SKM-1 (cell line): ENCODE results near the gene LMAN1L.

Experiments
- DNase-seq: peaks from one replicate; lab custom pipeline; 2025; ENCODE audit not compliant: unreplicated experiment; lab: John Stamatoyannopoulos, UW

The LMAN1L gene

GRCh38 chr15:74833376-74834107 is 20.9 kb downstream of the LMAN1L start:
- DNase-seq: no peak

GRCh38 chr15:74835312-74835823 is 22.7 kb downstream of the LMAN1L start:
- peak; percentile 40 for DNase-seq

GRCh38 chr15:74836846-74837245 is 24.2 kb downstream of the LMAN1L start:
- no peak for DNase-seq

- no peak for DNase-seq
Measured at GRCh38 chr15:74837482-74838136, 25.0 kb downstream of the LMAN1L start.

GRCh38 chr15:74838137-74838516 is 25.5 kb downstream of the LMAN1L start:
- DNase-seq: no peak

- no peak for DNase-seq
Measured at GRCh38 chr15:74838746-74839525, 26.3 kb downstream of the LMAN1L start.

GRCh38 chr15:74839526-74840395 is 27.1 kb downstream of the LMAN1L start:
- no peak for DNase-seq

GRCh38 chr15:74840851-74841775 is 28.5 kb downstream of the LMAN1L start:
- no peak for DNase-seq

GRCh38 chr15:74841891-74842373 is 29.3 kb downstream of the LMAN1L start:
- no peak for DNase-seq

- peak; percentile 58 for DNase-seq
Measured at GRCh38 chr15:74842581-74843444, 30.2 kb downstream of the LMAN1L start, which contains the start of gene ULK3. TSS of gene ULK3 (minus strand) at chr15:74843156. CDS start at chr15:74843105, 51 bp downstream.

GRCh38 chr15:74843445-74843828 is 30.8 kb downstream of the LMAN1L start:
- DNase-seq: no peak

GRCh38 chr15:74843891-74844299 is 31.3 kb downstream of the LMAN1L start:
- DNase-seq: no peak

GRCh38 chr15:74844319-74845207 is 31.9 kb downstream of the LMAN1L start:
- no peak for DNase-seq

- DNase-seq: no peak
Measured at GRCh38 chr15:74845208-74845568, 32.6 kb downstream of the LMAN1L start.

- no peak for DNase-seq
Measured at GRCh38 chr15:74845581-74845980, 32.9 kb downstream of the LMAN1L start.

- DNase-seq: no peak
Measured at GRCh38 chr15:74847432-74847831, 34.8 kb downstream of the LMAN1L start.

GRCh38 chr15:74850393-74850792 is 37.8 kb downstream of the LMAN1L start:
- no peak for DNase-seq

- DNase-seq: no peak
Measured at GRCh38 chr15:74851960-74852359, 39.3 kb downstream of the LMAN1L start.
